HG02623 (cell line): Measurements from ENCODE around the gene NUBPL.
"Not testable (repeated sequence)": the region's sequence is repeated elsewhere in the genome, so short reads cannot be mapped to it uniquely, and the experiment has no call there.

Experiments used
- ATAC-seq: cut with Tn5 transposase; IDR thresholded peaks from one replicate; pipeline ENCODE4 v1.9.1; 2021; ENCODE audit warnings: moderate library complexity; ENCODE audit not compliant: unreplicated experiment

NUBPL gene

GRCh38 chr14:31576949-31577348 is 15.7 kb downstream of the NUBPL start:
- ATAC-seq = no peak

- no peak for ATAC-seq
Measured at GRCh38 chr14:31578266-31578665, 17.1 kb downstream of the NUBPL start.

- no peak for ATAC-seq
Measured at GRCh38 chr14:31578792-31579501, 17.7 kb downstream of the NUBPL start.

GRCh38 chr14:31580234-31580633 is 19.0 kb downstream of the NUBPL start:
- no peak for ATAC-seq

- ATAC-seq = no peak
Measured at GRCh38 chr14:31582286-31582691, 21.1 kb downstream of the NUBPL start.

GRCh38 chr14:31582836-31583452 is 21.7 kb downstream of the NUBPL start:
- ATAC-seq = no peak

GRCh38 chr14:31590206-31590605 is 29.0 kb downstream of the NUBPL start:
- ATAC-seq = no peak

- no peak for ATAC-seq
Measured at GRCh38 chr14:31592122-31592521, 30.9 kb downstream of the NUBPL start.

- no peak for ATAC-seq
Measured at GRCh38 chr14:31592631-31593030, 31.4 kb downstream of the NUBPL start.

- ATAC-seq = no peak
Measured at GRCh38 chr14:31596342-31597095, 35.3 kb downstream of the NUBPL start.

GRCh38 chr14:31605702-31606101 is 44.5 kb downstream of the NUBPL start:
- no peak for ATAC-seq

- no peak for ATAC-seq
Measured at GRCh38 chr14:31611778-31612433, 50.7 kb downstream of the NUBPL start.

- no peak for ATAC-seq
Measured at GRCh38 chr14:31613188-31613587, 52.0 kb downstream of the NUBPL start.

- ATAC-seq = not testable (repeated sequence)
Measured at GRCh38 chr14:31618884-31619283, 57.7 kb downstream of the NUBPL start.

- ATAC-seq = no peak
Measured at GRCh38 chr14:31619440-31619839, 58.2 kb downstream of the NUBPL start.

GRCh38 chr14:31620898-31621297 is 59.7 kb downstream of the NUBPL start:
- not testable (repeated sequence) for ATAC-seq

- ATAC-seq = no peak
Measured at GRCh38 chr14:31622060-31622459, 60.9 kb downstream of the NUBPL start.

GRCh38 chr14:31652900-31653299 is 91.7 kb downstream of the NUBPL start:
- not testable (repeated sequence) for ATAC-seq

GRCh38 chr14:31657917-31658316 is 96.7 kb downstream of the NUBPL start:
- ATAC-seq = no peak

GRCh38 chr14:31659278-31659677 is 98.1 kb downstream of the NUBPL start:
- ATAC-seq = no peak

- ATAC-seq = no peak
Measured at GRCh38 chr14:31660191-31660590, 99.0 kb downstream of the NUBPL start.
